H1 (cell line): ENCODE measurements around the gene SHISA9. TPM values are rescaled to one million over a fixed set of nuclear protein-coding genes. Genes with fewer than 3 reads are reported as not detected.

Experiments
- CBX5 ChIP-seq: fragments of 300-800, 300-1000 bp; sonication (generic); IDR thresholded peaks from 2 replicates; pipeline ENCODE4 v1.7.1; 2016; ENCODE audit warnings: antibody characterized with exemption, low read length, low read depth
- CHD2 ChIP-seq: IDR thresholded peaks from 2 replicates; pipeline ENCODE4 v1.6.1; 2012; ENCODE audit warnings: low read length, improper control_type of control experiment
- CHD7 ChIP-seq: fragments of 300-600 bp; sonication (generic); IDR thresholded peaks from 2 replicates; pipeline ENCODE4 v1.7.1; 2012; ENCODE audit warnings: low read length, moderate library complexity, mild to moderate bottlenecking, inconsistent platforms; ENCODE audit not compliant: insufficient replicate concordance
- JUND ChIP-seq: IDR thresholded peaks from 2 replicates; pipeline ENCODE4 v1.6.1; 2011; ENCODE audit warnings: mild to moderate bottlenecking, improper control_type of control experiment, low read length
- NANOG ChIP-seq: IDR thresholded peaks from 2 replicates; pipeline ENCODE4 v1.6.1; 2011; ENCODE audit warnings: low read length, low read depth, mild to moderate bottlenecking, inconsistent platforms; ENCODE audit not compliant: insufficient read depth, poor library complexity, severe bottlenecking
- POLR2A ChIP-seq, 2 experiments: IDR thresholded peaks; 1 replicate in 1 of 2; 2 replicates in 1 of 2; pipeline ENCODE4 v1.6.1; 2011; ENCODE audit warnings: low read depth in 2 of 2, low read length in 2 of 2, mild to moderate bottlenecking in 2 of 2; ENCODE audit errors: control extremely low read depth in 1 of 2
- SIX5 ChIP-seq: IDR thresholded peaks from 2 replicates; pipeline ENCODE4 v1.6.1; 2011; ENCODE audit warnings: mild to moderate bottlenecking, low read depth, low read length
- TAF1 ChIP-seq: IDR thresholded peaks from 2 replicates; pipeline ENCODE4 v1.6.1; 2011; ENCODE audit warnings: mild to moderate bottlenecking, low read depth, low read length
- polyA plus RNA-seq, 7 experiments: library from polyadenylated mRNA; depleted of rRNA in 3 of 7; stranded (reverse) in 5 of 7; unstranded in 2 of 7; fragments of >200 nt in 5 of 7; fragments of 200-250 nt in 2 of 7; gene quantifications; 1 replicate in 5 of 7; 2 replicates in 1 of 7; 4 replicates in 1 of 7; pipeline versions ENCODE4 v1.2.1 to v1.2.3, GENCODE V29; 2011 to 2013; ENCODE audit warnings: missing spikeins in 2 of 7, mixed read lengths in 2 of 7
- total RNA-seq: library from RNA; stranded (reverse); fragmentation: NEBNext Ultra II Directional; extraction: Animal tissue kit (Norgen Biotek cat#: 25700); gene quantifications from 2 replicates; pipeline ENCODE4 v1.2.1, GENCODE V29; 2021
- TF ChIP-seq, protein P1 (sequence below): IDR thresholded peaks from 2 replicates; pipeline ENCODE4 v1.6.1; 2011; ENCODE audit warnings: low read depth, mild to moderate bottlenecking, low read length; ENCODE audit not compliant: insufficient read depth
- TF ChIP-seq, protein P2 (sequence below): IDR thresholded peaks from 2 replicates; pipeline ENCODE4 v1.6.1; 2012; ENCODE audit warnings: low read length, inconsistent platforms

The SHISA9 gene
- total and polyA plus RNA-seq, 2 of the 8 experiments (the other 6 are each of a cell fraction or from before 2014, with no cell fraction given) = 25.6 to 39.8 TPM

DNA sequence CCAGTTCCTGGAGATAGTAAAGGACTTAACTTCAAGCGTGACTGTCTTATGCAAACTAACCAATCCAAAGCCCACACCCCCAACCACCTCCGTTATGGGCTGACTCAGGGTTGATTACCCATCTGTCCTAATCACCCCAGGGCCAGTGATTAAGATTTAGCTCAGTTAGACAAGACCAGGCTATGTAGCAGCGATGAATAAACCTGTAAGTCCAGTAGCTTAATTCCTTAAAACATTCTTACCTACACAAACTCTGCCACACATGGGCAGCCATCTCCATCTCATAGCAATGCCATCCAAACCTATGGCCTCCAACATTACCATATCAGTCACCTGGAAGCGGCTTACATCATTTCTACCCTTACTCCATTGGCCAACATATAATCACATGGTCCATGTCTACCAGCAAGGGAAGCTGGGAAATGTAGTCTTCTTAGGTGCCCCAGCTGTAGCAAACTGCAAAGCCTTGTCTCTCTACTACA, 266.7 kb downstream of the SHISA9 start (continued):
- TF ChIP-seq CHD7 = no peak
- no peak for TF ChIP-seq JUND
- TF ChIP-seq, protein P1, sequence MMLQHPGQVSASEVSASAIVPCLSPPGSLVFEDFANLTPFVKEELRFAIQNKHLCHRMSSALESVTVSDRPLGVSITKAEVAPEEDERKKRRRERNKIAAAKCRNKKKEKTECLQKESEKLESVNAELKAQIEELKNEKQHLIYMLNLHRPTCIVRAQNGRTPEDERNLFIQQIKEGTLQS = peak; percentile 70
- no peak for TF ChIP-seq POLR2A (IDR thresholded peaks at IDR 0.05; ENCODE audit: control extremely low read depth in 1 of 2, low read depth in 2 of 2, low read length in 2 of 2)
- no peak for TF ChIP-seq CHD2
- TF ChIP-seq NANOG = no peak
- peak; percentile 74 for TF ChIP-seq SIX5
- TF ChIP-seq TAF1 = no peak
- no peak for TF ChIP-seq CBX5
- TF ChIP-seq, protein P2, sequence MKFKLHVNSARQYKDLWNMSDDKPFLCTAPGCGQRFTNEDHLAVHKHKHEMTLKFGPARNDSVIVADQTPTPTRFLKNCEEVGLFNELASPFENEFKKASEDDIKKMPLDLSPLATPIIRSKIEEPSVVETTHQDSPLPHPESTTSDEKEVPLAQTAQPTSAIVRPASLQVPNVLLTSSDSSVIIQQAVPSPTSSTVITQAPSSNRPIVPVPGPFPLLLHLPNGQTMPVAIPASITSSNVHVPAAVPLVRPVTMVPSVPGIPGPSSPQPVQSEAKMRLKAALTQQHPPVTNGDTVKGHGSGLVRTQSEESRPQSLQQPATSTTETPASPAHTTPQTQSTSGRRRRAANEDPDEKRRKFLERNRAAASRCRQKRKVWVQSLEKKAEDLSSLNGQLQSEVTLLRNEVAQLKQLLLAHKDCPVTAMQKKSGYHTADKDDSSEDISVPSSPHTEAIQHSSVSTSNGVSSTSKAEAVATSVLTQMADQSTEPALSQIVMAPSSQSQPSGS = peak; percentile 85; the same call in 1 of the 2 replicates
